ENCODE results near the gene ARHGAP10. TPM values are rescaled to one million over a fixed set of nuclear protein-coding genes. Genes with fewer than 3 reads are reported as not detected.

The ARHGAP10 gene
- total RNA-seq, 2 donors from 2014 or later = 23.9 to 28.7 TPM

GRCh38 chr4:148044912-148045352 is 313.0 kb downstream of the ARHGAP10 start:
- H3K4me1 ChIP-seq = no peaks in the 10 kb centered on the region
- intact Hi-C loops (cut with DNase I) = no loop called here
- H3K36me3 ChIP-seq (replicated peaks in 1 of 2; ENCODE audit: insufficient read depth in 1 of 2, low read depth in 2 of 2) = no peaks in the 10 kb centered on the region
- H3K9me3 ChIP-seq = no peaks in the 10 kb centered on the region
- no peak for ATAC-seq
- H3K27me3 ChIP-seq = no peaks in the 10 kb centered on the region
- no peak overlapping the region for H3K27ac ChIP-seq
- DNase-seq = no peak
- 74 to 83% methylated on average over 4 of the region's 4 CpGs for WGBS, 2 donors
- TF ChIP-seq POLR2A (IDR thresholded peaks at IDR 0.05) = no peak
- TF ChIP-seq CTCF (IDR thresholded peaks at IDR 0.05) = peak in 2 of 7 experiments; percentile 16 to 28
- no peak overlapping the region for H3K4me3 ChIP-seq

- DNase-seq = no peak
- Histone ChIP-seq H3K4me3 (no peak overlapping the region), H3K4me1 (peaks cover 5% of the 10 kb centered on the region), H3K27me3 (no peaks in the 10 kb centered on the region), H3K27ac (no peak overlapping the region), H3K9me3 (no peaks in the 10 kb centered on the region), H3K36me3 (replicated peaks in 1 of 2; ENCODE audit: insufficient read depth in 1 of 2, low read depth in 2 of 2) (no peaks in the 10 kb centered on the region)
- WGBS, 2 donors = 53 to 73% methylated on average over 4 of the region's 4 CpGs
- intact Hi-C loops (cut with DNase I) = no loop called here
- no peak for TF ChIP-seq CTCF (IDR thresholded peaks at IDR 0.05)
- TF ChIP-seq POLR2A (IDR thresholded peaks at IDR 0.05) = no peak
- ATAC-seq = no peak
These were observed 316.7 kb downstream of the ARHGAP10 start for GRCh38 chr4:148048598-148048997.

GRCh38 chr4:148051403-148051802 is 319.5 kb downstream of the ARHGAP10 start:
- Histone ChIP-seq H3K36me3 (replicated peaks in 1 of 2; ENCODE audit: insufficient read depth in 1 of 2, low read depth in 2 of 2) (no peaks in the 10 kb centered on the region), H3K27me3 (no peaks in the 10 kb centered on the region), H3K4me1 (peaks cover 13% of the 10 kb centered on the region), H3K27ac (no peak overlapping the region), H3K4me3 (no peak overlapping the region), H3K9me3 (no peaks in the 10 kb centered on the region)
- no peak for ATAC-seq
- 93% methylated on average over 4 of the region's 4 CpGs for WGBS, 2 donors
- no peak for TF ChIP-seq CTCF (IDR thresholded peaks at IDR 0.05)
- no peak for DNase-seq
- intact Hi-C loops (cut with DNase I) = no loop called here

- Histone ChIP-seq H3K4me1 (peaks cover 13% of the 10 kb centered on the region), H3K9me3 (no peaks in the 10 kb centered on the region), H3K36me3 (replicated peaks in 1 of 2; ENCODE audit: insufficient read depth in 1 of 2, low read depth in 2 of 2) (no peaks in the 10 kb centered on the region), H3K4me3 (no peak overlapping the region), H3K27ac (no peak overlapping the region), H3K27me3 (no peaks in the 10 kb centered on the region)
- intact Hi-C loops (cut with DNase I) = no loop called here
- no peak for TF ChIP-seq POLR2A (IDR thresholded peaks at IDR 0.05)
- no peak for TF ChIP-seq CTCF (IDR thresholded peaks at IDR 0.05)
- no peak for ATAC-seq
- no peak for DNase-seq
These were observed 320.6 kb downstream of the ARHGAP10 start for GRCh38 chr4:148052448-148052847.

- ATAC-seq = no peak
- no peak for DNase-seq
- peaks cover 13% of the 10 kb centered on the region for H3K4me1 ChIP-seq
- no peak overlapping the region for H3K27ac ChIP-seq
- no peaks in the 10 kb centered on the region for H3K9me3 ChIP-seq
- H3K36me3 ChIP-seq (replicated peaks in 1 of 2; ENCODE audit: insufficient read depth in 1 of 2, low read depth in 2 of 2) = no peaks in the 10 kb centered on the region
- H3K27me3 ChIP-seq = no peaks in the 10 kb centered on the region
- H3K4me3 ChIP-seq = no peak overlapping the region
- WGBS, 2 donors = 93% methylated on average over 11 of the region's 11 CpGs
- intact Hi-C loops (cut with DNase I) = no loop called here
- no peak for TF ChIP-seq CTCF (IDR thresholded peaks at IDR 0.05)
- no peak for TF ChIP-seq POLR2A (IDR thresholded peaks at IDR 0.05)
These were observed 321.6 kb downstream of the ARHGAP10 start for GRCh38 chr4:148053298-148054003.
